ENCODE results near the gene FAM180A.
A peak's percentile ranks its signal among the peaks of the same experiment; 100 is the strongest.

- TF ChIP-seq GATA2 (IDR thresholded peaks at IDR 0.05; ENCODE audit: low read depth, low read length) (peak; percentile 59; the same call in 1 of the 2 replicates), GATA3 (IDR thresholded peaks at IDR 0.05; ENCODE audit: low read depth, low read length) (peak; percentile 61)
Observed at GRCh38 chr7:135716677-135717238, 31.9 kb downstream of the FAM180A start.

Data from SH-SY5Y (cell line).